Measurements from ENCODE around the gene ALLC.

DNA sequence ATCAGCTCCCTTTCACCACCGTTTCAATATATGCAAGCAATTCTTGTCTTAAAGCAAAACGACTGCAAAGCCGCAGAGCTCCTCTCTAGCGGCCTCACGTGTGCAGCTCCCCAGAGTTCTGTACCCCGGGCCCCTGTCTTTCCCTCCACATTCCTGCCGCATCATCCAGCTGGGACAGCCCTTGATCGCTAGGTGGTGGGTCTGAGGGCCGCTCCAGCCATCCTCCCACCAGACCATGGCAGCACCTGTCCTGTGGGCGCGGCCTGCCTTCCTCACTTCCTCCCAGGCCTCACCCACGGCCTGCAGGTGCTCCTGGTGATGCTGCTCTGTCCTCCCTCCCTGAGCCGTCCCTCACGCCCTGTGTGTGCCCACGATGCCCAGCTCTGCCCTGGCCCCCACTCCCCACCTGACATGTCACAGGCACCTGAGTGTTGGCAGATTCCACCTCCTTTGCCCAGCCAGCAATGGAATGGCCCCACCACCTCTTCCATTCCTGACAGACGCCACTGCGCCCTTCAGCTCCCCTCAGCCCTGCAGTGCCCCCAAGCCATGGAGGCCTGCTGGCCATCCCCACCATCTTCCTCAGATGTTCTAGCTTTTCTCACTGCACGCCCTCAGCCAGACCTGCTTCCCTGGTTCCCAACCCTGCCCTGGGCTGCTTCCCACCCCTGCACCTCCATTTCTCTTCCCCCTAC is 15.3 kb upstream of the ALLC start:
- TF ChIP-seq ZNF24 (IDR thresholded peaks at IDR 0.05) (no peak), CHD4 (IDR thresholded peaks at IDR 0.05; ENCODE audit: insufficient read depth, insufficient replicate concordance, low read depth, low read length, poor library complexity, severe bottlenecking) (no peak), ZNF384 (IDR thresholded peaks at IDR 0.05; ENCODE audit: low read depth, low read length) (no peak), CTCF (IDR thresholded peaks at IDR 0.05 in 2 of 3, conservative IDR thresholded peaks at IDR 0.05 in 1 of 3; ENCODE audit: insufficient read depth in 2 of 3, low read depth in 1 of 3, low read length in 3 of 3) (no peak), RFX5 (IDR thresholded peaks at IDR 0.05; ENCODE audit: low read depth, low read length) (no peak), TCF7L2 (IDR thresholded peaks at IDR 0.05; ENCODE audit: low read depth, low read length) (no peak), EZH2 (IDR thresholded peaks at IDR 0.05; ENCODE audit: borderline replicate concordance, low read depth, low read length) (no peak), BHLHE40 (IDR thresholded peaks at IDR 0.05; ENCODE audit: low read length) (no peak), ZNF830 (CRISPR knock-in tag; IDR thresholded peaks at IDR 0.05) (no peak), ATF2 (CRISPR knock-in tag; IDR thresholded peaks at IDR 0.05) (no peak)
- TF ChIP-seq, protein P1, sequence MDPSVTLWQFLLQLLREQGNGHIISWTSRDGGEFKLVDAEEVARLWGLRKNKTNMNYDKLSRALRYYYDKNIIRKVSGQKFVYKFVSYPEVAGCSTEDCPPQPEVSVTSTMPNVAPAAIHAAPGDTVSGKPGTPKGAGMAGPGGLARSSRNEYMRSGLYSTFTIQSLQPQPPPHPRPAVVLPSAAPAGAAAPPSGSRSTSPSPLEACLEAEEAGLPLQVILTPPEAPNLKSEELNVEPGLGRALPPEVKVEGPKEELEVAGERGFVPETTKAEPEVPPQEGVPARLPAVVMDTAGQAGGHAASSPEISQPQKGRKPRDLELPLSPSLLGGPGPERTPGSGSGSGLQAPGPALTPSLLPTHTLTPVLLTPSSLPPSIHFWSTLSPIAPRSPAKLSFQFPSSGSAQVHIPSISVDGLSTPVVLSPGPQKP (CRISPR knock-in tag; IDR thresholded peaks at IDR 0.05): no peak
- TF ChIP-seq, protein P2, sequence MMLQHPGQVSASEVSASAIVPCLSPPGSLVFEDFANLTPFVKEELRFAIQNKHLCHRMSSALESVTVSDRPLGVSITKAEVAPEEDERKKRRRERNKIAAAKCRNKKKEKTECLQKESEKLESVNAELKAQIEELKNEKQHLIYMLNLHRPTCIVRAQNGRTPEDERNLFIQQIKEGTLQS (IDR thresholded peaks at IDR 0.05): no peak
- TF ChIP-seq, protein P2 (CRISPR knock-in tag; conservative IDR thresholded peaks at IDR 0.05): no peak

All from K562 (cell line).